Karpas-422 (cell line): ENCODE results near the gene PODXL2. TPM values are rescaled to one million over a fixed set of nuclear protein-coding genes. Genes with fewer than 3 reads are reported as not detected.

Source experiments
- DNase-seq: peaks from one replicate; pipeline ENCODE4 v3.0.0-alpha.2; 2015
- H2AFZ ChIP-seq: fragments of 200-600 bp; sonication (generic); 2 replicates; pipeline ENCODE4 v1.6.1; 2014; ENCODE audit warnings: antibody characterized with exemption, low read length, mixed read lengths
- H3K27ac ChIP-seq: fragments of 200-600 bp; sonication (generic); 2 replicates; pipeline ENCODE4 v1.5.1; 2014; ENCODE audit warnings: mild to moderate bottlenecking, low read length, moderate library complexity
- H3K27me3 ChIP-seq: fragments of 200-600 bp; sonication (generic); 2 replicates; pipeline ENCODE4 v1.6.1; 2014; ENCODE audit warnings: low read length, mixed read lengths
- H3K36me3 ChIP-seq: fragments of 200-600 bp; sonication (generic); 2 replicates; pipeline ENCODE4 v1.6.1; 2014; ENCODE audit warnings: low read length, mixed read lengths; ENCODE audit not compliant: insufficient read depth
- H3K4me1 ChIP-seq: fragments of 200-600 bp; sonication (generic); 2 replicates; pipeline ENCODE4 v1.6.1; 2014; ENCODE audit warnings: mild to moderate bottlenecking, low read length, mixed read lengths
- H3K4me2 ChIP-seq: fragments of 200-600 bp; sonication (generic); 2 replicates; pipeline ENCODE4 v1.6.1; 2014; ENCODE audit warnings: low read length, low read depth, mild to moderate bottlenecking; ENCODE audit not compliant: poor library complexity, severe bottlenecking
- H3K4me3 ChIP-seq: fragments of 200-600 bp; sonication (generic); 2 replicates; pipeline ENCODE4 v1.5.1; 2014; ENCODE audit warnings: mild to moderate bottlenecking, antibody characterized with exemption, low read length, mixed read lengths
- H3K79me2 ChIP-seq: fragments of 200-600 bp; sonication (generic); 2 replicates; pipeline ENCODE4 v1.6.1; 2014; ENCODE audit warnings: mild to moderate bottlenecking, low read length, mixed read lengths
- H3K9ac ChIP-seq: fragments of 200-600 bp; sonication (generic); 2 replicates; pipeline ENCODE4 v1.6.0; 2014; ENCODE audit warnings: low read length
- H3K9me2 ChIP-seq: fragments of 200-600 bp; sonication (generic), shearing (Covaris generic); replicated peaks from 2 replicates; pipeline ENCODE4 v1.6.0; 2014; ENCODE audit warnings: mild to moderate bottlenecking, low read length, moderate library complexity; ENCODE audit not compliant: insufficient read depth
- H3K9me3 ChIP-seq: fragments of 300-700, 200-600 bp; sonication (generic); 2 replicates; pipeline ENCODE4 v1.6.1; 2014; ENCODE audit warnings: low read length, mixed read lengths
- H4K20me1 ChIP-seq: fragments of 200-600 bp; sonication (generic); 2 replicates; pipeline ENCODE4 v1.6.1; 2014; ENCODE audit warnings: mild to moderate bottlenecking, antibody characterized with exemption, low read length, low read depth; ENCODE audit not compliant: insufficient read depth
- total RNA-seq: library from RNA; depleted of rRNA; stranded (reverse); fragments of >200 nt; shearing (Covaris generic); gene quantifications from 2 replicates; pipeline ENCODE4 v1.2.3, GENCODE V29; 2014; ENCODE audit warnings: low replicate concordance

Gene PODXL2
- total RNA-seq, 1 experiment from 2014 or later: 30.9 TPM

- Histone ChIP-seq H3K9me2 (no peaks in the 10 kb centered on the region), H3K27me3 (no peaks in the 10 kb centered on the region), H3K9me3 (no peaks in the 10 kb centered on the region), H3K4me1 (peaks cover 27% of the 10 kb centered on the region), H3K79me2 (peaks cover 9% of the 10 kb centered on the region), H3K4me2 (no peak overlapping the region), H3K4me3 (no peak overlapping the region), H3K27ac (no peak overlapping the region), H2AFZ (no peak overlapping the region), H4K20me1 (no peaks in the 10 kb centered on the region), H3K36me3 (0 out of 2 replicates have a peak, but pooled peaks cover 4% of the 10 kb centered on the region), H3K9ac (no peak overlapping the region)
- no peak for DNase-seq
Measured at GRCh38 chr3:127670229-127670559, 41.2 kb downstream of the PODXL2 start.

- peaks cover 27% of the 10 kb centered on the region for H3K4me1 ChIP-seq
- peak overlapping the region; percentile 97 for H3K4me2 ChIP-seq
Measured at GRCh38 chr3:127670761-127671522, 42.0 kb downstream of the PODXL2 start.

GRCh38 chr3:127671523-127672428 lies 42.8 kb downstream of the PODXL2 start:
- Histone ChIP-seq H3K9me3 (no peaks in the 10 kb centered on the region), H3K4me3 (peak overlapping the region; percentile 91), H3K27me3 (no peaks in the 10 kb centered on the region), H3K36me3 (no peaks in the 10 kb centered on the region), H3K27ac (peak overlapping the region; percentile 75), H4K20me1 (no peaks in the 10 kb centered on the region), H3K9ac (peak overlapping the region; percentile 95), H3K9me2 (no peaks in the 10 kb centered on the region), H3K4me1 (peaks cover 27% of the 10 kb centered on the region), H2AFZ (peak overlapping the region; percentile 34; the same call in 1 of the 2 replicates), H3K79me2 (peaks cover 9% of the 10 kb centered on the region), H3K4me2 (peak overlapping the region; percentile 97)
- DNase-seq: peak; percentile 82

More at GRCh38 chr3:127670761-127671522, 42.0 kb downstream of the PODXL2 start:
- Histone ChIP-seq H3K9me2 (no peaks in the 10 kb centered on the region), H3K36me3 (0 out of 2 replicates have a peak, but pooled peaks cover 2% of the 10 kb centered on the region), H3K9me3 (no peaks in the 10 kb centered on the region), H3K79me2 (peaks cover 9% of the 10 kb centered on the region), H3K27ac (no peak overlapping the region), H3K27me3 (no peaks in the 10 kb centered on the region), H3K4me3 (peak overlapping the region; percentile 91), H3K9ac (peak overlapping the region; percentile 95), H4K20me1 (no peaks in the 10 kb centered on the region), H2AFZ (no peak overlapping the region)
- DNase-seq: no peak

DNA sequence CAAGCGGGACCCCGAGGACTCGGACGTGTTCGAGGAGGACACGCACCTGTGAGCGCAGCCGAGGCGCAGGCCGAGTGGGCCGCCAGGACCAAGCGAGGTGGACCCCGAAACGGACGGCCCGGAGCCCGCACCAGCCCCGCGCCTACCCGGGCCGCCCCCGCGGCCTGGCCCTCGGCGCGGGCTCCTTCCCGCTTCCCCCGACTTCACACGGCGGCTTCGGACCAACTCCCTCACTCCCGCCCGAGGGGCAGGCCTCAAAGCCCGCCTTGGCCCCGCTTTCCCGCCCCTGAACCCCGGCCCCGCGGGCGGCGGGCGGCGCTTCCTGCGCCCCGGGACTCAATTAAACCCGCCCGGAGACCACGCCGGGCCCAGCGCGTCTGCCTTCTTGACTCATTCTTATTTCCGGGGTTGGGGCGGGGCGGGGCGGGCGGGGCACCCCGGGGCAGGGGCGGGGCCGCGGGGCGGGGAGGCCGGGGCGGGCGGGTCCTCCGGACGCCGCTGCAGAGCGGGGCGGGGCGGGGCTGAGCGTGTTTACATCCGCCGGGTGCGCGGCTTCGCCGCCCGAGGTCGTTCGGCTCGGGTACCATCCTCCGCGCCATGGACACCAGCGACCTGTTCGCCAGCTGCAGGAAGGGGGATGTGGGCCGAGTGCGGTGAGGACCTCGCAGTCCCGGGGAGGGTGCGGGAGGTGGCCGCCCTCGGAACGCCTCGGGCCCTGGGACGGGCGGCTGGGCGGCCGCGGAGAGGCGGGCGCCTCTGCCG lies 43.6 kb downstream of the PODXL2 start, which contains the start of gene ABTB1:
ABTB1 (plus strand) TSS at position 524 of the 762 bp plus-strand sequence; CDS start at position 598, 74 bp downstream.
- peak; percentile 94 for DNase-seq
- peak within 1 kb of the TSS; percentile 97 for H3K4me2 ChIP-seq
- no peaks in the 10 kb centered on the region for H3K27me3 ChIP-seq
- peak within 1 kb of the TSS; percentile 95 for H3K9ac ChIP-seq
- H4K20me1 ChIP-seq: no peaks in the 10 kb centered on the region
- H3K27ac ChIP-seq: peak within 1 kb of the TSS; percentile 75
- peak within 1 kb of the TSS; percentile 91 for H3K4me3 ChIP-seq
- H3K79me2 ChIP-seq: peaks cover 9% of the 10 kb centered on the region
- H3K9me3 ChIP-seq: no peaks in the 10 kb centered on the region
- H3K36me3 ChIP-seq: no peaks in the 10 kb centered on the region
- H3K4me1 ChIP-seq: peaks cover 27% of the 10 kb centered on the region
- H3K9me2 ChIP-seq: no peaks in the 10 kb centered on the region
- peak within 1 kb of the TSS; percentile 34; the same call in 1 of the 2 replicates for H2AFZ ChIP-seq

GRCh38 chr3:127673191-127674100 lies 44.5 kb downstream of the PODXL2 start:
- Histone ChIP-seq H3K27me3 (no peaks in the 10 kb centered on the region), H3K79me2 (peaks cover 9% of the 10 kb centered on the region), H3K9me3 (no peaks in the 10 kb centered on the region), H3K36me3 (no peaks in the 10 kb centered on the region), H3K9me2 (no peaks in the 10 kb centered on the region), H3K4me1 (peaks cover 27% of the 10 kb centered on the region), H3K27ac (peak overlapping the region; percentile 59), H3K9ac (peak overlapping the region; percentile 84), H3K4me3 (peak overlapping the region; percentile 90), H2AFZ (no peak overlapping the region), H4K20me1 (no peaks in the 10 kb centered on the region), H3K4me2 (peak overlapping the region; percentile 91)
- peak; percentile 84 for DNase-seq

DNA sequence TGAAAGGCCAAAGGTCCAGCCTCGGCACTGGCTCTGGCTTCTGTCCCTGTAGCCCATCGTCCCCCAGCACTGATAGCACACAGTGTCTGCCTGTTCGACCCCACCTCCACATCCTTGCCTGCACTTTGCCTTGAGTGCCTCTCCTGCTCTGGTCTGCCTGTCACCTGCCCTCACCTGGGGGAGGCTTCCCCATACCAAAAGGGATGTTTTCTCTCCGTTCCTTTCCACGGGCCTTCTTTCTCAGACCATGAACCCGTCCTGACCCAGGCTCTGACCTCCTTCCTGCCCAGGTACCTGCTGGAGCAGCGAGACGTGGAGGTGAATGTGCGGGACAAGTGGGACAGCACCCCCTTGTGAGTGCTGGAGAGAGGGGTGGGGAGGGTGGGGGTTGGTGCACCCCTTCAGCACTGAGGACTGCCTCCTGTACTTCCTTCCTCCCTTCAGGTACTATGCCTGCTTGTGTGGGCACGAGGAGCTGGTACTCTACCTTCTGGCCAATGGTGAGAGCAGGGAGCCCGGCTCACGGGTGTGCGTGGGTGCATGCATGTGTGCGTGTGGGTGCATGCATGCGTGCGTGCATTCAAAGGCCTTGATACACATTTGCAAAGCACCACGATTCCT lies 45.2 kb downstream of the PODXL2 start:
- DNase-seq: no peak
- no peaks in the 10 kb centered on the region for H4K20me1 ChIP-seq
- H2AFZ ChIP-seq: no peak overlapping the region
- peak overlapping the region; percentile 59 for H3K27ac ChIP-seq
- H3K4me2 ChIP-seq: peak overlapping the region; percentile 91
- no peaks in the 10 kb centered on the region for H3K9me2 ChIP-seq
- H3K4me3 ChIP-seq: peak overlapping the region; percentile 90
- no peaks in the 10 kb centered on the region for H3K36me3 ChIP-seq
- H3K4me1 ChIP-seq: peaks cover 27% of the 10 kb centered on the region
- no peaks in the 10 kb centered on the region for H3K9me3 ChIP-seq
- peaks cover 9% of the 10 kb centered on the region for H3K79me2 ChIP-seq
- H3K9ac ChIP-seq: peak overlapping the region; percentile 84
- no peaks in the 10 kb centered on the region for H3K27me3 ChIP-seq

GRCh38 chr3:127674790-127675189 lies 45.8 kb downstream of the PODXL2 start:
- Histone ChIP-seq H3K9me2 (no peaks in the 10 kb centered on the region), H3K9ac (no peak overlapping the region), H3K4me1 (peaks cover 27% of the 10 kb centered on the region), H3K4me2 (peak overlapping the region; percentile 91), H4K20me1 (no peaks in the 10 kb centered on the region), H3K27me3 (no peaks in the 10 kb centered on the region), H3K79me2 (peaks cover 9% of the 10 kb centered on the region), H3K27ac (0 out of 2 replicates have a peak overlapping the region, but pooled peaks have one; percentile 1), H2AFZ (no peak overlapping the region), H3K4me3 (no peak overlapping the region), H3K9me3 (no peaks in the 10 kb centered on the region), H3K36me3 (no peaks in the 10 kb centered on the region)
- DNase-seq: no peak
